Hair follicular keratinocyte (primary cell): ENCODE results near the gene MAPK8IP3. TPM values are rescaled to one million over a fixed set of nuclear protein-coding genes. Genes with fewer than 3 reads are reported as not detected.

ENCODE experiments used
- total RNA-seq: library from RNA; depleted of rRNA; stranded (reverse); fragments of >200 nt; gene quantifications from 2 replicates; pipeline ENCODE4 v1.2.3, GENCODE V29; 2015

Gene MAPK8IP3
- 7.4 and 28.2 TPM in 2 replicates for total RNA-seq

DNA sequence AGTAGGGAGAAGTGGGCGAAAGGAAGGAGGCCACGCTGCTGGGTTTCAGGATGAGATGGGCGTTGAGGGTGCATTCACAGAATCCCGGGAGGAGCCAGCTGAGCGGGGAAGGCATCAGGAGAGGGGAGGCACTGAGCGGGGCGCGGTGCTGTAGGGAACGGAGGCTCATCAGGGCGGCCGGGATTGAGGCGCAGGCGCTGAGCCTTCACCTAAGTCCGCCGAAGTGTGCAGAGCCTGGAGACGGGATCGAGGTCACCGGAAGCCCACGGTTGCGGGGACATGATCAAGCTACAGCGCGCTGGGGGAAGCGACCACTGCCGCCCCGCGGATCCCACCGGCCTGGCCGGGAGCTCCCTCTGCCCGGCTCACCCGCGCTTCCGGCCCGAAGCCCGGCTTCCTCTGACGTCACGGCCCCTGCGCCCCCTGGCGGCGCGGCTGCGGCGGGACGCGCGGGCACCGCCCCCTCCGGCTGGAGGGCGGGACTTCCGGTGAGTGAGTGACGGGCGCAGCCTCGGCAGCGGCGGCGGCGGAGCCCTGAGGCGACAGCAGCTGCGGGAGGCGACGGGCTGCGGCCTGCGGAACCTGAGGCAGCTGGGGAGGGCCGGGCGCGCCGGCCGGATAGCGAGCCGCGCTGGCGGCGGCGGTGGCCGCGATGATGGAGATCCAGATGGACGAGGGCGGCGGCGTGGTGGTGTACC, at the start of gene MAPK8IP3:
Gene MAPK8IP3, plus strand, starts transcription at position 508 of the 698 bp plus-strand sequence. Its CDS starts 145 bp downstream, at position 653.

DNA sequence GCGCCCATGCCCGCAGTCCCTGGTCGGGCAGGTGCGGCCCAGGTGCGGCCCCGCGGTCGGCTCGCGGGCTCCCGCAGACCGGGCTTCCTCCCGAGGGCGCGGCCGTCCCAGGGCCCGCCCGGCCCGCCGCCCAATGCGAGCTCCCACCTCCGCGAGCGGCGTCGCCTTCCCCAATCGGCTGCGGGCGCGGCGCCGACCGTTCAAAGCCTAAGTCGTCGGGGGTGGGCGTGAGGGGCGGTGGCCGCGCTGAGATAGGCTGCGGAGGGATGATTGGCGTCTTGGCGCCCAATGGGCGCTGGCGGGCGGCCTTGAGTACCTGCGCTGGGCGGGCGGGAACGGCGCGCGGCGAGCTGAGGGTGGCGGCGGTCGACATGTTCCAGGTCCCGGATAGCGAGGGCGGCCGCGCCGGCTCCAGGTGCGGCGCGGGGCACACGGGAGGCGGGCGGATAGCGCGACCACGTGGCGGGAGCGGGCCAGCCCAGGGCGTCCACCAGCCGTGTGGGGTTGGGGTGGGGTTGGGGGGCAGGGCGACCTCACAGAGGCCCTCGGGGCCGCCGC, 28.0 kb upstream of the MAPK8IP3 start, which contains the start of gene JPT2:
Gene JPT2, plus strand, starts transcription at position 338 of the 558 bp plus-strand sequence. Its CDS starts 34 bp downstream, at position 372.

DNA sequence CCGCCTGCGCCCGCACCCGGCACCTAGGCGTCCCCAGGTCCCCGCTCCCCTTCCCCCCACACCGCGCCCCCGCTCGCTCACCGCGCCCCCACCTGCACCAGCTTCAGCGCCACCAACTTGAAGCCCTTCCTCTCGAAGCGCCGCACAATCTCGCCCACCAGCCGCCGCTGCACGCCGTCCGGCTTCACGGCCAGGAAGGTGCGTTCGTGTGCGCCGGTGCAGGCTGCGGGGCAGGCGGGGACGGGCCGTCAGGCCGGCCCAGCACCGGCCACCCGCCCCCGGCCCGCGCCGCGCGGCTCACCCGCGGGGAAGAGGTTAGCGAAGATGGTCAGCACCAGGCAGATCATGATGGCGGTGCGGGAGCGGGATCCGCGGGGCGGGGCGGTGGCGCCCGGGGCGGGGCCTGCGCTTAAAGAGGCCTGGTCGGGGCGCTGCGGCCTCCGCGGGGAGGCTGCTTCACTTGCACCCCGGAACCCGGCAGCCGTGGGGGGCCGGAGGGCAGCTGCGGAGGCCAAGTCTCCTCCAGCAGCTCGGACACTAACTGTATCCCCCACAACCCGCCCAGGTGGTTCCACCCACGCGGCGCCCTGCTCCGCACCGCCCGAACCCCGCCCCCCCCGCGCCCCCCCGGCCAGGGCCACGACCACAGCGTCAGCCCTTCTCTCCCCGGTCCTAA, 65.3 kb downstream of the MAPK8IP3 start, which contains the start of gene NME3:
Gene NME3, minus strand, starts transcription at position 356 of the 676 bp plus-strand sequence. Its CDS starts 9 bp downstream, at position 347.

GRCh38 chr16:1772362-1772907, 66.4 kb downstream of the MAPK8IP3 start, which contains the start of gene EME2:
EME2 (plus strand) TSS chr16:1772810; CDS start chr16:1773228, 418 bp downstream.

GRCh38 chr16:1772908-1773702, 67.1 kb downstream of the MAPK8IP3 start, which contains the start of gene MRPS34:
MRPS34 (minus strand) TSS chr16:1773134; CDS start chr16:1773119, 15 bp downstream.

DNA sequence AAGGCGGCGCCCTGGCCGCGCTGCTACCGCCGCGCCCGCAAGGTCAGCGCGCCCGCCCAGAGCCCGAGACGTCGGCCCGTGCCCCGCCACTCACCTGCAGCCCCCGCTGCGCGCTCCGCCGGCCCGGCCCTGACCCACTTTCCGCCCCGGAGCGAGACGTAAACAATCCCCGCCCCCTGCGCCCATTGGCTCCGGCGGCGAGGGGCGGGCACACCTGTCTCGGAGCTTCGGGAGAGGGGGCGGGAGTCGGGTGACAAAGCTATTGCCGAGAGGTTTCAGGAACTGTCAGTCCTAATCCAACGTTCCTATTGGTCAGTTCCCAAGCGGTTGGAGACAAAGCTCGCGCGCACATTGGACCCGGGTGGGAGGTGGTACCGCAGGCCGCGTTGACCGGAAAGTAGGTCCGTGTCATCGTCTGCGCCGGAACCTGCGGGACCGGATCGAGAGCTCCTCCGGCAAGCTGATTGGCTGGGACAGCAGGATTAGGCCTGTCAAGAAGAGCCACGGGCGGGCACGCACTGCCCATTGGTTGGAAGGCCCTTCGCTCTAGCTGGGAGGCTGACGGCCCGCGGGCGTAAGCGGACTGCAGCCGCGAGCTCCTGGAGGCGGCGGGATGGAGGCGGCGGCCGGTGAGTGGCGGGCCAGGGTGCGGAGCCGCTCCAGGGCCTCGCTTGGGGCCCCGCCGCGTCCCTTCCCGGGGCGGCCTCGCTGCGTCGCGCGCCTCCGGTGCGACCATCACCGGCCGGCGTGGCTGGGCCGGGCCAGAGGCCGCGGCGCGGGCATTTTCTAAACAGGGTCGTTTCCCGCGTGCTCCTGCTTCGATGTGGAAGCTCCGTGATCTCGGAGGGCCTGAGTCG, 76.6 kb downstream of the MAPK8IP3 start, which contains the start of the genes NUBP2 and SPSB3:
Gene NUBP2, plus strand, starts transcription at position 553 of the 857 bp plus-strand sequence. Its CDS starts 61 bp downstream, at position 614.
Gene SPSB3, minus strand, starts transcription at position 164 of the 857 bp plus-strand sequence. CDS start 1,088 bp downstream, outside the sequence.

DNA sequence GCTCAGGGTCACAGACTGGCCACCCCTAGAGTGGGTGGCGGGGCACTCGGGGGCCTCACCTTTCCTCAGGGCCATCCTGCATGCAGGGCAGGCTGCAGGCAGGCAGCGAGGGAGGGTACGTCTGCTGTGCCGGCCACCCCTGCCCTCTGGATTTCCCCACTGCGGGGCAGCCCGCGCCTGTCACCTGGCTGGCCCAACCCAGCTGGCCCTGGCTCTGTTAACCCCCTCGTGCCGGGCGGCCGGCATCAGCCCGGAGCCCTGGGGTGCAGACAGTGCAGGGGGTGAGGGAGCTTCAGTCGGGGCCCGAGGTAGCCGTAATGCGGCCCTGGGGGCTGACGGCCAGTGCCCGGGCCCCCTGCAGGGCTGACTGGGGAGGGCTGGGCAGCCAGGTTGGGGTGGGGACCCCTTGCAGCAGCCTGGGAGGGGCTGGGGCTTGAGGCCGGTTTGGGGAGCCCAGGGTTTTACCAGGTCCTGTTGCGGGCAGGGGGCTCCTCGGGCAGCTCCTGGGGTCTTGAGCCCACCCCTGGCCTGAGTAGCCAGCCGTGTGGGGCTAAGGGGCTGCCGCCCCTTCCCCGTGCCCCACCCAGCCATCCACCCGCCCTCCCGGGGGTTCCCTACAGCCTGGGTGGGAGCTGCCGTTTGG, 87.7 kb downstream of the MAPK8IP3 start, which contains the start of gene IGFALS:
Gene IGFALS, minus strand, starts transcription at position 128 of the 643 bp plus-strand sequence. Its CDS starts 53 bp downstream, at position 75.

Other genes starting within 250 kb of the MAPK8IP3 start
- 22.5 and 54.0 TPM in 2 replicates for gene CLCN7, start 231.2 kb upstream of the MAPK8IP3 start, total RNA-seq
- gene PTX4, start 217.3 kb upstream of the MAPK8IP3 start, total RNA-seq: not detected in 2 replicates
- gene TELO2, start 212.8 kb upstream of the MAPK8IP3 start, total RNA-seq: 12.0 and 22.9 TPM in 2 replicates
- 2.7 TPM in 1 of 2 replicates, not detected in the other for gene TMEM204, start 172.5 kb upstream of the MAPK8IP3 start, total RNA-seq
- 8.1 and 11.2 TPM in 2 replicates for gene IFT140, start 94.1 kb upstream of the MAPK8IP3 start, total RNA-seq
- 5.9 and 7.0 TPM in 2 replicates for gene CRAMP1, start 93.8 kb upstream of the MAPK8IP3 start, total RNA-seq
- gene JPT2, start 27.9 kb upstream of the MAPK8IP3 start, total RNA-seq: 68.1 and 84.7 TPM in 2 replicates
- 53.2 and 65.0 TPM in 2 replicates for gene NME3, start 65.3 kb downstream of the MAPK8IP3 start, total RNA-seq
- gene EME2, start 66.6 kb downstream of the MAPK8IP3 start, total RNA-seq: 2.6 and 3.3 TPM in 2 replicates
- 136 and 217 TPM in 2 replicates for gene MRPS34, start 66.9 kb downstream of the MAPK8IP3 start, total RNA-seq
- gene SPSB3, start 76.4 kb downstream of the MAPK8IP3 start, total RNA-seq: 29.6 and 50.4 TPM in 2 replicates
- 95.2 and 178 TPM in 2 replicates for gene NUBP2, start 76.8 kb downstream of the MAPK8IP3 start, total RNA-seq
- gene IGFALS, start 87.5 kb downstream of the MAPK8IP3 start, total RNA-seq: not detected in 2 replicates
- 59.8 and 73.5 TPM in 2 replicates for gene HAGH, start 120.6 kb downstream of the MAPK8IP3 start, total RNA-seq
- 32.2 and 34.9 TPM in 2 replicates for gene FAHD1, start 121.0 kb downstream of the MAPK8IP3 start, total RNA-seq
- 0.08 TPM in 1 of 2 replicates, not detected in the other for gene MEIOB, start 166.0 kb downstream of the MAPK8IP3 start, total RNA-seq
- gene HS3ST6, start 212.2 kb downstream of the MAPK8IP3 start, total RNA-seq: not detected in 2 replicates
- 6.3 and 6.4 TPM in 2 replicates for gene MSRB1, start 237.0 kb downstream of the MAPK8IP3 start, total RNA-seq
- gene RPL3L, start 248.5 kb downstream of the MAPK8IP3 start, total RNA-seq: 0.55 TPM in 1 of 2 replicates, not detected in the other